ENCODE data around the gene SLC34A2. TPM values are rescaled to one million over a fixed set of nuclear protein-coding genes. Genes with fewer than 3 reads are reported as not detected.

The SLC34A2 gene
- total and polyA plus RNA-seq, 2 experiments from 2014 or later, result 0.73 to 0.80 TPM

DNA sequence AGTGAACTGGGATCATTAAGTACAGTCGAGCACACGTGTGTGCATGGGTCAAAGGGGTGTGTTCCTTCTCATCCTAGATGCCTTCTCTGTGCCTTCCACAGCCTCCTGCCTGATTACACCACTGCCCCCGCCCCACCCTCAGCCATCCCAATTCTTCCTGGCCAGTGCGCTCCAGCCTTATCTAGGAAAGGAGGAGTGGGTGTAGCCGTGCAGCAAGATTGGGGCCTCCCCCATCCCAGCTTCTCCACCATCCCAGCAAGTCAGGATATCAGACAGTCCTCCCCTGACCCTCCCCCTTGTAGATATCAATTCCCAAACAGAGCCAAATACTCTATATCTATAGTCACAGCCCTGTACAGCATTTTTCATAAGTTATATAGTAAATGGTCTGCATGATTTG is 22.3 kb downstream of the SLC34A2 start (continued):
- TF ChIP-seq EZH2phosphoT487 (IDR thresholded peaks at IDR 0.05; ENCODE audit: unreplicated experiment), result no peak
- TF ChIP-seq, protein P1, sequence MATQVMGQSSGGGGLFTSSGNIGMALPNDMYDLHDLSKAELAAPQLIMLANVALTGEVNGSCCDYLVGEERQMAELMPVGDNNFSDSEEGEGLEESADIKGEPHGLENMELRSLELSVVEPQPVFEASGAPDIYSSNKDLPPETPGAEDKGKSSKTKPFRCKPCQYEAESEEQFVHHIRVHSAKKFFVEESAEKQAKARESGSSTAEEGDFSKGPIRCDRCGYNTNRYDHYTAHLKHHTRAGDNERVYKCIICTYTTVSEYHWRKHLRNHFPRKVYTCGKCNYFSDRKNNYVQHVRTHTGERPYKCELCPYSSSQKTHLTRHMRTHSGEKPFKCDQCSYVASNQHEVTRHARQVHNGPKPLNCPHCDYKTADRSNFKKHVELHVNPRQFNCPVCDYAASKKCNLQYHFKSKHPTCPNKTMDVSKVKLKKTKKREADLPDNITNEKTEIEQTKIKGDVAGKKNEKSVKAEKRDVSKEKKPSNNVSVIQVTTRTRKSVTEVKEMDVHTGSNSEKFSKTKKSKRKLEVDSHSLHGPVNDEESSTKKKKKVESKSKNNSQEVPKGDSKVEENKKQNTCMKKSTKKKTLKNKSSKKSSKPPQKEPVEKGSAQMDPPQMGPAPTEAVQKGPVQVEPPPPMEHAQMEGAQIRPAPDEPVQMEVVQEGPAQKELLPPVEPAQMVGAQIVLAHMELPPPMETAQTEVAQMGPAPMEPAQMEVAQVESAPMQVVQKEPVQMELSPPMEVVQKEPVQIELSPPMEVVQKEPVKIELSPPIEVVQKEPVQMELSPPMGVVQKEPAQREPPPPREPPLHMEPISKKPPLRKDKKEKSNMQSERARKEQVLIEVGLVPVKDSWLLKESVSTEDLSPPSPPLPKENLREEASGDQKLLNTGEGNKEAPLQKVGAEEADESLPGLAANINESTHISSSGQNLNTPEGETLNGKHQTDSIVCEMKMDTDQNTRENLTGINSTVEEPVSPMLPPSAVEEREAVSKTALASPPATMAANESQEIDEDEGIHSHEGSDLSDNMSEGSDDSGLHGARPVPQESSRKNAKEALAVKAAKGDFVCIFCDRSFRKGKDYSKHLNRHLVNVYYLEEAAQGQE (IDR thresholded peaks at IDR 0.05; ENCODE audit: unreplicated experiment), result no peak

- no peaks in the 10 kb centered on the region for H3K79me2 ChIP-seq (replicated peaks; ENCODE audit: insufficient read depth)
- no peak overlapping the region for H3K27ac ChIP-seq (ENCODE audit: low read depth)
- no peak for ATAC-seq
- H3K36me3 ChIP-seq (ENCODE audit: insufficient read depth), result peaks cover 4% of the 10 kb centered on the region; the same call in 1 of the 2 replicates
- no peaks in the 10 kb centered on the region for H3K27me3 ChIP-seq (ENCODE audit: insufficient read depth)
- no peaks in the 10 kb centered on the region for H3K9me2 ChIP-seq (ENCODE audit: insufficient read depth)
- no peak overlapping the region for H2AFZ ChIP-seq
- no peaks in the 10 kb centered on the region for H4K20me1 ChIP-seq (replicated peaks; ENCODE audit: insufficient read depth)
- Mint-ChIP-seq H3K4me3 (no peak overlapping the region), H3K4me1 (no peaks in the 10 kb centered on the region), H3K36me3 (ENCODE audit: low read depth) (peaks cover 6% of the 10 kb centered on the region), H3K27ac (no peak overlapping the region), H3K9me3 (peaks cover 16% of the 10 kb centered on the region), H3K27me3 (ENCODE audit: insufficient read depth, low read depth, poor library complexity) (peaks cover 3% of the 10 kb centered on the region)
- no peak overlapping the region for H3K4me3 ChIP-seq
- DNase-seq (ENCODE audit: low spot score), result no peak
- H3K4me1 ChIP-seq (ENCODE audit: insufficient read depth), result no peaks in the 10 kb centered on the region
- no peak overlapping the region for H3K4me2 ChIP-seq
- no peaks in the 10 kb centered on the region for H3F3A ChIP-seq (replicated peaks; ENCODE audit: low read depth)
- TF ChIP-seq EZH2 (IDR thresholded peaks at IDR 0.05; ENCODE audit: low read depth, unreplicated experiment) (no peak), STAT1 (IDR thresholded peaks at IDR 0.05; ENCODE audit: unreplicated experiment) (no peak), POLR2AphosphoS5 (IDR thresholded peaks at IDR 0.05; ENCODE audit: low read depth) (no peak), JUNB (IDR thresholded peaks at IDR 0.05; ENCODE audit: unreplicated experiment) (no peak), ZNF114 (CRISPR knock-in tag; IDR thresholded peaks at IDR 0.05) (no peak), EZH2phosphoT487 (IDR thresholded peaks at IDR 0.05; ENCODE audit: unreplicated experiment) (no peak), NANOG (IDR thresholded peaks at IDR 0.05; ENCODE audit: borderline replicate concordance) (no peak), ZNF331 (CRISPR knock-in tag; IDR thresholded peaks at IDR 0.05; ENCODE audit: low read depth) (no peak), CREB1 (CRISPR knock-in tag; IDR thresholded peaks at IDR 0.05; ENCODE audit: low read depth) (no peak)
- TF ChIP-seq, protein P2, sequence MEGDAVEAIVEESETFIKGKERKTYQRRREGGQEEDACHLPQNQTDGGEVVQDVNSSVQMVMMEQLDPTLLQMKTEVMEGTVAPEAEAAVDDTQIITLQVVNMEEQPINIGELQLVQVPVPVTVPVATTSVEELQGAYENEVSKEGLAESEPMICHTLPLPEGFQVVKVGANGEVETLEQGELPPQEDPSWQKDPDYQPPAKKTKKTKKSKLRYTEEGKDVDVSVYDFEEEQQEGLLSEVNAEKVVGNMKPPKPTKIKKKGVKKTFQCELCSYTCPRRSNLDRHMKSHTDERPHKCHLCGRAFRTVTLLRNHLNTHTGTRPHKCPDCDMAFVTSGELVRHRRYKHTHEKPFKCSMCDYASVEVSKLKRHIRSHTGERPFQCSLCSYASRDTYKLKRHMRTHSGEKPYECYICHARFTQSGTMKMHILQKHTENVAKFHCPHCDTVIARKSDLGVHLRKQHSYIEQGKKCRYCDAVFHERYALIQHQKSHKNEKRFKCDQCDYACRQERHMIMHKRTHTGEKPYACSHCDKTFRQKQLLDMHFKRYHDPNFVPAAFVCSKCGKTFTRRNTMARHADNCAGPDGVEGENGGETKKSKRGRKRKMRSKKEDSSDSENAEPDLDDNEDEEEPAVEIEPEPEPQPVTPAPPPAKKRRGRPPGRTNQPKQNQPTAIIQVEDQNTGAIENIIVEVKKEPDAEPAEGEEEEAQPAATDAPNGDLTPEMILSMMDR (conservative IDR thresholded peaks at IDR 0.05; ENCODE audit: low read depth in 2 of 2), result no peak
- TF ChIP-seq, protein P3, sequence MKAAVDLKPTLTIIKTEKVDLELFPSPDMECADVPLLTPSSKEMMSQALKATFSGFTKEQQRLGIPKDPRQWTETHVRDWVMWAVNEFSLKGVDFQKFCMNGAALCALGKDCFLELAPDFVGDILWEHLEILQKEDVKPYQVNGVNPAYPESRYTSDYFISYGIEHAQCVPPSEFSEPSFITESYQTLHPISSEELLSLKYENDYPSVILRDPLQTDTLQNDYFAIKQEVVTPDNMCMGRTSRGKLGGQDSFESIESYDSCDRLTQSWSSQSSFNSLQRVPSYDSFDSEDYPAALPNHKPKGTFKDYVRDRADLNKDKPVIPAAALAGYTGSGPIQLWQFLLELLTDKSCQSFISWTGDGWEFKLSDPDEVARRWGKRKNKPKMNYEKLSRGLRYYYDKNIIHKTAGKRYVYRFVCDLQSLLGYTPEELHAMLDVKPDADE (IDR thresholded peaks at IDR 0.05), result no peak
- TF ChIP-seq, protein P4, sequence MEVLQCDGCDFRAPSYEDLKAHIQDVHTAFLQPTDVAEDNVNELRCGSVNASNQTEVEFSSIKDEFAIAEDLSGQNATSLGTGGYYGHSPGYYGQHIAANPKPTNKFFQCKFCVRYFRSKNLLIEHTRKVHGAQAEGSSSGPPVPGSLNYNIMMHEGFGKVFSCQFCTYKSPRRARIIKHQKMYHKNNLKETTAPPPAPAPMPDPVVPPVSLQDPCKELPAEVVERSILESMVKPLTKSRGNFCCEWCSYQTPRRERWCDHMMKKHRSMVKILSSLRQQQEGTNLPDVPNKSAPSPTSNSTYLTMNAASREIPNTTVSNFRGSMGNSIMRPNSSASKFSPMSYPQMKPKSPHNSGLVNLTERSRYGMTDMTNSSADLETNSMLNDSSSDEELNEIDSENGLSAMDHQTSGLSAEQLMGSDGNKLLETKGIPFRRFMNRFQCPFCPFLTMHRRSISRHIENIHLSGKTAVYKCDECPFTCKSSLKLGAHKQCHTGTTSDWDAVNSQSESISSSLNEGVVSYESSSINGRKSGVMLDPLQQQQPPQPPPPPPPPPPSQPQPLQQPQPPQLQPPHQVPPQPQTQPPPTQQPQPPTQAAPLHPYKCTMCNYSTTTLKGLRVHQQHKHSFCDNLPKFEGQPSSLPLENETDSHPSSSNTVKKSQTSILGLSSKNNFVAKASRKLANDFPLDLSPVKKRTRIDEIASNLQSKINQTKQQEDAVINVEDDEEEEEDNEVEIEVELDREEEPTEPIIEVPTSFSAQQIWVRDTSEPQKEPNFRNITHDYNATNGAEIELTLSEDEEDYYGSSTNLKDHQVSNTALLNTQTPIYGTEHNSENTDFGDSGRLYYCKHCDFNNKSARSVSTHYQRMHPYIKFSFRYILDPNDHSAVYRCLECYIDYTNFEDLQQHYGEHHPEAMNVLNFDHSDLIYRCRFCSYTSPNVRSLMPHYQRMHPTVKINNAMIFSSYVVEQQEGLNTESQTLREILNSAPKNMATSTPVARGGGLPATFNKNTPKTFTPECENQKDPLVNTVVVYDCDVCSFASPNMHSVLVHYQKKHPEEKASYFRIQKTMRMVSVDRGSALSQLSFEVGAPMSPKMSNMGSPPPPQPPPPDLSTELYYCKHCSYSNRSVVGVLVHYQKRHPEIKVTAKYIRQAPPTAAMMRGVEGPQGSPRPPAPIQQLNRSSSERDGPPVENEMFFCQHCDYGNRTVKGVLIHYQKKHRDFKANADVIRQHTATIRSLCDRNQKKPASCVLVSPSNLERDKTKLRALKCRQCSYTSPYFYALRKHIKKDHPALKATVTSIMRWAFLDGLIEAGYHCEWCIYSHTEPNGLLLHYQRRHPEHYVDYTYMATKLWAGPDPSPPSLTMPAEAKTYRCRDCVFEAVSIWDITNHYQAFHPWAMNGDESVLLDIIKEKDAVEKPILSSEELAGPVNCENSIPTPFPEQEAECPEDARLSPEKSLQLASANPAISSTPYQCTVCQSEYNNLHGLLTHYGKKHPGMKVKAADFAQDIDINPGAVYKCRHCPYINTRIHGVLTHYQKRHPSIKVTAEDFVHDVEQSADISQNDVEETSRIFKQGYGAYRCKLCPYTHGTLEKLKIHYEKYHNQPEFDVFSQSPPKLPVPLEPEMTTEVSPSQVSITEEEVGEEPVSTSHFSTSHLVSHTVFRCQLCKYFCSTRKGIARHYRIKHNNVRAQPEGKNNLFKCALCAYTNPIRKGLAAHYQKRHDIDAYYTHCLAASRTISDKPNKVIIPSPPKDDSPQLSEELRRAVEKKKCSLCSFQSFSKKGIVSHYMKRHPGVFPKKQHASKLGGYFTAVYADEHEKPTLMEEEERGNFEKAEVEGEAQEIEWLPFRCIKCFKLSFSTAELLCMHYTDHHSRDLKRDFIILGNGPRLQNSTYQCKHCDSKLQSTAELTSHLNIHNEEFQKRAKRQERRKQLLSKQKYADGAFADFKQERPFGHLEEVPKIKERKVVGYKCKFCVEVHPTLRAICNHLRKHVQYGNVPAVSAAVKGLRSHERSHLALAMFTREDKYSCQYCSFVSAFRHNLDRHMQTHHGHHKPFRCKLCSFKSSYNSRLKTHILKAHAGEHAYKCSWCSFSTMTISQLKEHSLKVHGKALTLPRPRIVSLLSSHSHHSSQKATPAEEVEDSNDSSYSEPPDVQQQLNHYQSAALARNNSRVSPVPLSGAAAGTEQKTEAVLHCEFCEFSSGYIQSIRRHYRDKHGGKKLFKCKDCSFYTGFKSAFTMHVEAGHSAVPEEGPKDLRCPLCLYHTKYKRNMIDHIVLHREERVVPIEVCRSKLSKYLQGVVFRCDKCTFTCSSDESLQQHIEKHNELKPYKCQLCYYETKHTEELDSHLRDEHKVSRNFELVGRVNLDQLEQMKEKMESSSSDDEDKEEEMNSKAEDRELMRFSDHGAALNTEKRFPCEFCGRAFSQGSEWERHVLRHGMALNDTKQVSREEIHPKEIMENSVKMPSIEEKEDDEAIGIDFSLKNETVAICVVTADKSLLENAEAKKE (CRISPR knock-in tag; IDR thresholded peaks at IDR 0.05), result no peak
Measured at GRCh38 chr4:25687773-25688172, 32.1 kb downstream of the SLC34A2 start.

Measured in GM23338 (cell line).